ENCODE results near the gene APEH.

The APEH gene

DNA sequence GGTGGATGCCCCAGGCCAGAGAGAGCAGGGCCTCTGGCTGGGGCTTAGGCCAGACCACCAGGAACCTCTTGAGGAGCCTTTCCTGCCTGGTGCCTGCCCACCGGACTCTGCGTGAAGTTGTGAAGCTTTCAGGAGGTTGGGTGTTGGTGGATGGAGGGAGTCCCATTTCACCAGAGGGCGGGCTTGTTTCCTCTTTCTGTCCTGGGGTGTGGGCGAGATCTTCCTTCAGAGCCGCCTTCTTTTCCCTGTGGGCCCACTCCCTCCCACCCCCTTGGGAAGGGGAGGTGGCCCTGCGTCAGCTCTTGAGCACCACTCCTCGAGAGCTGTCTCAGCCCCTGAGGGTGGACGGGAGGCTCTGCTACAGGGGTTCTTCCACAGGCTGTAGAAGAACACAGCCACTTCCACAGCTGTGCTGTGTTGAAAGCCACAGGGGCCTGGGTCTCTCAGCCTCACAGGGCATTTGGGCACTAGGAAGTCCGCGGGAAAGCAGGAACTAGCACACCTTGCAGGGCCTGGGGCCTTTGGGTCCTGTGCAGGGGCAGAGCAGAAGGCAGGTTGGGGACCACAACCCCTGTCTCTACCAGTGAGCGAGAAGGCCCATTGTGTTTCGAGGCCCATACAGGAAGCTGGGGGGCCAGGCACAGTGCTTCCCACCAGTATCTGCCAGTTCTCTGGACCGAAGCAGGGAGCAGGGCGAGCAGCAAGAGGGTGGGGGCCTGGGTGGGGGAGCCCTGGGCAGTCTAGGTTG is 43.2 kb downstream of the APEH start:
- ChIA-PET POLR2A (interaction anchor here (1.0 kb wide), 1 partner anchor 39 kb away, joined by 3 read pairs; no protein-coding TSS in a partner anchor), CTCF (no interaction called here)
- DNase-seq (ENCODE audit: extremely low spot score) = no peak
- TF ChIP-seq LEF1 (IDR thresholded peaks at IDR 0.05; ENCODE audit: borderline replicate concordance) (no peak), NFRKB (IDR thresholded peaks at IDR 0.05) (no peak), FOXM1 (IDR thresholded peaks at IDR 0.05; ENCODE audit: borderline replicate concordance) (no peak), ZNF384 (IDR thresholded peaks at IDR 0.05) (no peak), BHLHE40 (IDR thresholded peaks at IDR 0.05; ENCODE audit: borderline replicate concordance) (no peak), L3MBTL2 (conservative IDR thresholded peaks at IDR 0.05) (no peak), ELF4 (IDR thresholded peaks at IDR 0.05) (no peak)

DNA sequence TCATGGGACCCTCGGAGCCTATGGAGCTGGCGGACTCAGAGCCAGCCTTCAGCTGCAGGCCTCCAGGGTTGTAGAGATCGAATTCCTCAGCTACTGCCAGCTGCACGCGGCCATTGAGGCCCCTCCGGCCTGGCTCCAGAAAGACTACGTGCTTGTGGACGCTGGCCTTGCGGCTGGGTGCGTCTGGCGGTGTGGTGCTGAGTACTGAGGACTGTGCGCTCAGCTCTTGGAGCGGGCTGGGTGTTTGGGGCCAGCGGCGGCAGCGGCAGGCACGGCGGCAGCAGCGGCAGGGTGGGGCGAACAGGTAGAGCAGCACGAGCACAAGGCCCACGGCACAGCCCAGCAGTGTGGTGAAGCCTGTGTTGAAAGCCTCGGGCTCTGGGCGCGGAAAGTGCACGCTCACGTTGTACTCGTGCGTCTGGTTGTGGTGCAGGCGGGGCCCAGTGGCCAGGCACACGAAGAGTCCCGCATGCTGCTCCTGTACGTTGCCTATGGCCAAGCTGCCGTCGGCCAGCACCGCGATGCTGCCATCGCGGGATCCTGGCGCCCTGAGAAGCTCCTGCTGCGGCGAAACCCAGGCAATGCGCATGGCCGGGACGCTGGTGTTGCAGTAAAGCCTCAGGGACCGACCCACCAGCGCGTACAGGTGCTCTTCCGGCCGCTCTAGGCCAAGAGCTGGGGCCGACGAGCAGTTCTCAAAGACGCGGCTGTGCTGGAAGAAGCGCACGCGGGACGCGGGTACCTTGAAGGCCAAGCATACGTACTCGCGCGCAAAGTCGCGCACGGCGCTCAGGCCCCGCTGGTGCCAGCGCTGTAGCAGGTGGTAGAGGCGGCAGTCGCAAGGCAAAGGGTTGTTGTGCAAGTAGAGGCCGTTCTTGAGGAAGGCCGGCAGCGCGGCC is 44.1 kb downstream of the APEH start:
- no peak for TF ChIP-seq FOXK2 (IDR thresholded peaks at IDR 0.05)
- TF ChIP-seq CTBP1 (IDR thresholded peaks at IDR 0.05; ENCODE audit: borderline replicate concordance) = no peak
- 0 out of 2 replicates have a peak, but pooled peaks have one; percentile 6 for TF ChIP-seq LEF1 (IDR thresholded peaks at IDR 0.05; ENCODE audit: borderline replicate concordance)
- TF ChIP-seq TARDBP (IDR thresholded peaks at IDR 0.05) = no peak
- TF ChIP-seq, protein P1, sequence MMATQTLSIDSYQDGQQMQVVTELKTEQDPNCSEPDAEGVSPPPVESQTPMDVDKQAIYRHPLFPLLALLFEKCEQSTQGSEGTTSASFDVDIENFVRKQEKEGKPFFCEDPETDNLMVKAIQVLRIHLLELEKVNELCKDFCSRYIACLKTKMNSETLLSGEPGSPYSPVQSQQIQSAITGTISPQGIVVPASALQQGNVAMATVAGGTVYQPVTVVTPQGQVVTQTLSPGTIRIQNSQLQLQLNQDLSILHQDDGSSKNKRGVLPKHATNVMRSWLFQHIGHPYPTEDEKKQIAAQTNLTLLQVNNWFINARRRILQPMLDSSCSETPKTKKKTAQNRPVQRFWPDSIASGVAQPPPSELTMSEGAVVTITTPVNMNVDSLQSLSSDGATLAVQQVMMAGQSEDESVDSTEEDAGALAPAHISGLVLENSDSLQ (IDR thresholded peaks at IDR 0.05) = no peak
- TF ChIP-seq ELF4 (IDR thresholded peaks at IDR 0.05) = no peak
- no peak for TF ChIP-seq FOXA1 (IDR thresholded peaks at IDR 0.05)
- no peak for TF ChIP-seq SUZ12 (IDR thresholded peaks at IDR 0.05)
- CTCF ChIA-PET = no interaction called here
- DNase-seq (ENCODE audit: extremely low spot score) = no peak
- POLR2A ChIA-PET = interaction anchor here (1.0 kb wide), 1 partner anchor 38 kb away, joined by 3 read pairs; no protein-coding TSS in a partner anchor

DNA sequence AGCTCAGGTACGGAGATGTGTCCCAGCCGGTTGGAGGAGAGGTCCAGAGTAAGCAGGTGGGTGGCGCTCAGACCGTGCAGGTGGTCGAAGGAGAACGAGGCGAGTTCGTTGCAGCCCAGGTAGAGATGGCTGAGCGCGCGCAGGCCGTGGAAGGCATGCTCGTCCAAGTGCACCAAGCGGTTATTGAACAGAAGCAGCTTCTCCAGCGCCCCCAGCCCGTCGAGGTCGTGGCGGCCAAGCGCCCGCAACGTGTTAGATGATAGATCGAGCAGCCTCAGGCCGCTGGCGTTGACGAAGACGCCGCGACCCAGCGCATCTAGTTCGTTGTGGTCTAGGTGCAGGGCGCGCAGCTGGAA is 44.7 kb downstream of the APEH start:
- no peak for DNase-seq (ENCODE audit: extremely low spot score)
- ChIA-PET CTCF (interaction anchor here (0.6 kb wide), 1 partner anchor 292 kb away, joined by 7 read pairs; no protein-coding TSS in a partner anchor), POLR2A (no interaction called here)
- TF ChIP-seq LEF1 (IDR thresholded peaks at IDR 0.05; ENCODE audit: borderline replicate concordance) (no peak), ARNT (IDR thresholded peaks at IDR 0.05) (no peak), CTBP1 (IDR thresholded peaks at IDR 0.05; ENCODE audit: borderline replicate concordance) (no peak), FOXM1 (IDR thresholded peaks at IDR 0.05; ENCODE audit: borderline replicate concordance) (no peak), BHLHE40 (IDR thresholded peaks at IDR 0.05; ENCODE audit: borderline replicate concordance) (no peak), NFRKB (IDR thresholded peaks at IDR 0.05) (no peak), FOXK2 (IDR thresholded peaks at IDR 0.05) (no peak), SP1 (IDR thresholded peaks at IDR 0.05) (no peak), SUZ12 (IDR thresholded peaks at IDR 0.05) (no peak), TARDBP (IDR thresholded peaks at IDR 0.05) (no peak), HDGF (IDR thresholded peaks at IDR 0.05; ENCODE audit: borderline replicate concordance) (no peak), L3MBTL2 (conservative IDR thresholded peaks at IDR 0.05) (no peak), FOXA1 (IDR thresholded peaks at IDR 0.05) (no peak), ZNF384 (IDR thresholded peaks at IDR 0.05) (no peak), ELF4 (IDR thresholded peaks at IDR 0.05) (no peak)
- TF ChIP-seq, protein P1 (IDR thresholded peaks at IDR 0.05) = no peak

DNA sequence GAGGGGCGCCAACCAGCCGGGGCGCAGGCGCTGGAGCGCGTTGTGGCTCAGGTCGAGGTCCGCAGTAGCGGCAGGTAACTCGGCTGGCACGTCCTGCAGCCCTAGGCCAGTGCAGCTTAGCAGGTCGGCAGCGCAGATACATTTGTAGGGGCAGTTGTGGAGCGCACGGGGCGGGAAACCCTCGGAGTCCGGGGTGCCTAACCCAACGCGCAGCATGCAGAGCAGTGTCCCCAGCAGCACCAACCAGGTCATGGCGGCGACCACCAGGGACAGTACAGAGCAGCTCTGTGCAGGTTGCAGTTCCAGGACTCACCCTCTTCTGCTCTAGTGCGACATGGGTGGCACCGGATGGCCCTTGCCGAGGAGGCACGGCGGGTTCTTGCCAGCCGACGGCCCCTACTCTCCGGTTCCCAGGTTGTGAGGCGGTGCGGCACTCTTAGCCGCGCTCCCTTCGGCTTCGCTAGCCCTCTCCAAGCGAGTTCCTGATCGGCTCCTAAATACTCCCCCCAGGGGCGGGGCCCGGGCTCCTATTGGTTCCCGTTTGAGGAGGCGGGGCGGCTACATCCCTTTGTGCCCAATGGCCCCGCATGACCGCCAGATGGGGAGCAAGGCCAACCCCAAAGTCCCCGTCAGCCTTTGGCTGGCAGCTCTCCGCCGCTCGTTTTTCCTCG is 45.2 kb downstream of the APEH start, which contains the start of gene AMIGO3:
Gene AMIGO3 (minus strand): TSS at position 471 of the 671 bp plus-strand sequence. CDS start 219 bp downstream, at position 252.
- peak; percentile 80 for DNase-seq (ENCODE audit: extremely low spot score)
- ChIA-PET CTCF (interaction anchor here (0.6 kb wide), 1 partner anchor 292 kb away, joined by 7 read pairs; no protein-coding TSS in a partner anchor), POLR2A (no interaction called here)
- TF ChIP-seq FOXK2 (IDR thresholded peaks at IDR 0.05) = no peak
- TF ChIP-seq BHLHE40 (IDR thresholded peaks at IDR 0.05; ENCODE audit: borderline replicate concordance) = no peak
- no peak for TF ChIP-seq SP1 (IDR thresholded peaks at IDR 0.05)
- no peak for TF ChIP-seq SUZ12 (IDR thresholded peaks at IDR 0.05)
- no peak for TF ChIP-seq HDGF (IDR thresholded peaks at IDR 0.05; ENCODE audit: borderline replicate concordance)
- TF ChIP-seq L3MBTL2 (conservative IDR thresholded peaks at IDR 0.05) = no peak
- TF ChIP-seq TARDBP (IDR thresholded peaks at IDR 0.05) = no peak
- no peak for TF ChIP-seq NFRKB (IDR thresholded peaks at IDR 0.05)
- no peak for TF ChIP-seq ARNT (IDR thresholded peaks at IDR 0.05)
- no peak for TF ChIP-seq FOXM1 (IDR thresholded peaks at IDR 0.05; ENCODE audit: borderline replicate concordance)

DNA sequence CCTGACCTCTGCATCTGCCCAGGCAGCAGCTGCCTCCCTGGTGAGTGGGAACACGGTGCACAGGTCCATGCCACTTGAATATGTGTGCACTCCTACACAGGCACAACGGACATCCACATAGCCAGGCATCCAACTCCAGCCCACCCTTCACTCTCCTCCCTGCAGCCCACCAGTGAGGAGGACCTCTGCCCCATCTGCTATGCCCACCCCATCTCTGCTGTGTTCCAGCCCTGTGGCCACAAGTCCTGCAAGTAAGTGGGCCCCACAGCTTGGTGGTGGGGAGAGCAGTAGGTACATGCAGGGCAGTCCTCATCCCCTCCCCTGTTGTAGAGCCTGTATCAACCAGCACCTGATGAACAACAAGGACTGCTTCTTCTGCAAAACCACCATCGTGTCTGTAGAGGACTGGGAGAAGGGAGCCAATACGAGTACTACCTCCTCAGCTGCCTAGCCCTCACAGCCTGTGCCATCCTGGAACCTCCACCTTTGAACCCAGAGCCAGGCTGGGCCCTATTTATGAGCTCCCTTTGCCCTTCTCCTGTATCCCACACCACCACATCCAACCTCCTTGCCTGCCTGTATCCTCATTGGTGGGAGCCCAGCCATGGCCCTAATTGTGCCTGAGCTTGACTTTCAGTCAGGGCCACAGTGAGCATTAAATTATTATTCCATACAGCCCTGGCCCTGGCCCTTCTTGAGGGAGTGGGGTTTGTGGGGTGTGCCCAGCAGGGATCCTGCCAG is 46.9 kb downstream of the APEH start:
- peak; percentile 5; the same call in 1 of the 2 replicates for TF ChIP-seq ELF4 (IDR thresholded peaks at IDR 0.05)
- TF ChIP-seq, protein P1 (IDR thresholded peaks at IDR 0.05) = no peak
- CTCF ChIA-PET = no interaction called here
- POLR2A ChIA-PET = interaction anchor here (0.8 to 1.9 kb wide), 4 partner anchors 8 to 136 kb away, joined by 3 to 6 read pairs (median 3); partner anchors contain the start of gene IP6K1
- no peak for DNase-seq (ENCODE audit: extremely low spot score)
